A549 (cell line): ENCODE data around the gene MXI1. TPM values are rescaled to one million over a fixed set of nuclear protein-coding genes. Genes with fewer than 3 reads are reported as not detected.
A peak's percentile ranks its signal among the peaks of the same experiment; 100 is the strongest.

Experiments used
- ATAC-seq, 2 experiments: fragments of 200-7000 bp in 1 of 2; fragments of >200 bp in 1 of 2; cut with Nextera tagmentation in 1 of 2; cut with Tn5 transposase in 1 of 2; 3 replicates each; pipeline versions ENCODE4 v1.8.0 to v1.9.1; 2018 to 2020; ENCODE audit warnings: mild to moderate bottlenecking in 1 of 2, moderate library complexity in 1 of 2
- CTCF ChIA-PET: fragments of 300-600 bp; sonication (Branson Sonifier 250); formaldehyde crosslinking; extraction: SDS; loops from one replicate; lab custom pipeline; 2021; ENCODE audit warnings: antibody characterized with exemption, inconsistent platforms; lab: Yijun Ruan, JAX
- POLR2A ChIA-PET: fragments of 350-600 bp; formaldehyde crosslinking; extraction: SDS; loops from one replicate; lab custom pipeline; 2021; ENCODE audit warnings: antibody characterized with exemption, inconsistent platforms; lab: Yijun Ruan, JAX
- DNase-seq, 2 experiments: peaks; one replicate each; pipeline versions ENCODE4 v3.0.0 to v3.0.0-alpha.2; 2011 to 2016; ENCODE audit warnings: low read depth in 1 of 2, low spot score in 1 of 2
- FAIRE-seq: peaks from 2 replicates; lab custom pipeline; 2011; peaks lifted over from hg19 to GRCh38; lab: Jason Lieb, UNC
- H3K27ac ChIP-seq, 2 experiments: fragments of >200 bp; sonication (Bioruptor Twin); formaldehyde crosslinking; 3 replicates each; pipeline ENCODE4 v1.5.1; 2016 to 2017
- H3K4me1 ChIP-seq: fragments of >200 bp; sonication (Bioruptor Twin); formaldehyde crosslinking; 3 replicates; pipeline ENCODE4 v1.6.1; 2016
- H3K4me2 ChIP-seq: fragments of >200 bp; sonication (Bioruptor Twin); formaldehyde crosslinking; 3 replicates; pipeline ENCODE4 v1.6.1; 2016
- H3K4me3 ChIP-seq: fragments of >200 bp; sonication (Bioruptor Twin); formaldehyde crosslinking; 3 replicates; pipeline ENCODE4 v1.5.1; 2016
- H3K9me3 ChIP-seq: fragments of >200 bp; sonication (Bioruptor Twin); formaldehyde crosslinking; 3 replicates; pipeline ENCODE4 v1.6.1; 2016
- FOSB ChIP-seq: fragments of 250-450 bp; sonication (Bioruptor Pico); IDR thresholded peaks from 2 replicates; pipeline ENCODE4 v1.5.0; 2020; ENCODE audit warnings: mild to moderate bottlenecking, moderate library complexity
- GATA3 ChIP-seq: IDR thresholded peaks from 2 replicates; pipeline ENCODE4 v1.6.1; 2012; ENCODE audit warnings: borderline replicate concordance
- HDAC2 ChIP-seq: fragments of 200-600 bp; sonication (generic); IDR thresholded peaks from 2 replicates; pipeline ENCODE4 v1.6.1; 2016
- HES2 ChIP-seq: fragments of >200 bp; sonication (Bioruptor Twin); formaldehyde crosslinking; IDR thresholded peaks from 2 replicates; pipeline ENCODE4 v1.6.1; 2016
- HEYL ChIP-seq: fragments of 250-450 bp; sonication (Bioruptor Pico); IDR thresholded peaks from 2 replicates; pipeline ENCODE4 v1.8.0; 2021; ENCODE audit warnings: mild to moderate bottlenecking, moderate library complexity
- HOXA7 ChIP-seq: fragments of 250-450 bp; sonication (Bioruptor Pico); IDR thresholded peaks from 2 replicates; pipeline ENCODE4 v1.5.0; 2020; ENCODE audit warnings: mild to moderate bottlenecking, moderate library complexity
- MAFK ChIP-seq: fragments of 450-650 bp; IDR thresholded peaks from 2 replicates; pipeline ENCODE4 v1.6.1; 2014; ENCODE audit not compliant: partially characterized antibody
- MAZ ChIP-seq: fragments of 150-350 bp; IDR thresholded peaks from 2 replicates; pipeline ENCODE4 v1.6.1; 2014; ENCODE audit warnings: antibody characterized with exemption, low read depth, low read length, borderline replicate concordance
- POLR2A ChIP-seq: IDR thresholded peaks from 2 replicates; pipeline ENCODE4 v1.6.1; 2012; ENCODE audit warnings: mild to moderate bottlenecking, low read length
- TFCP2L1 ChIP-seq: fragments of 250-450 bp; sonication (Bioruptor Pico); IDR thresholded peaks from 2 replicates; pipeline ENCODE4 v1.5.0; 2021; ENCODE audit warnings: mild to moderate bottlenecking
- TP53 ChIP-seq: fragments of 250-450 bp; sonication (Bioruptor Pico); IDR thresholded peaks from 2 replicates; pipeline ENCODE4 v1.5.0; 2021; ENCODE audit warnings: mild to moderate bottlenecking, moderate library complexity
- USF2 ChIP-seq: fragments of 450-650 bp; IDR thresholded peaks from 2 replicates; pipeline ENCODE4 v1.6.1; 2014; ENCODE audit warnings: antibody characterized with exemption
- ZSCAN20 ChIP-seq: fragments of 250-450 bp; sonication (Bioruptor Pico); IDR thresholded peaks from 2 replicates; pipeline ENCODE4 v1.8.0; 2022; ENCODE audit warnings: mild to moderate bottlenecking, moderate library complexity
- WGBS: methylation state at CpG from one replicate; pipeline ENCODE4 v1.1.6; 2017; ENCODE audit errors: missing lambda C conversion rate; 5-methylcytosine and 5-hydroxymethylcytosine counted together
- polyA plus RNA-seq, 4 experiments: library from polyadenylated mRNA; depleted of rRNA in 3 of 4; stranded (reverse); fragments of >200 nt; fragmentation: RNase III in 1 of 4; extraction: RNeasy Plus Mini Kit Qiagen cat#74134 plus additional on column Dnase treatment in 1 of 4; gene quantifications; 2 replicates in 3 of 4; 3 replicates in 1 of 4; pipeline ENCODE4 v1.2.3, GENCODE V29; 2011 to 2017
- TF ChIP-seq, protein P1 (sequence below): fragments of 250-450 bp; sonication (Bioruptor Pico); IDR thresholded peaks from 2 replicates; pipeline ENCODE4 v1.5.0; 2020; ENCODE audit warnings: low read depth, mild to moderate bottlenecking, moderate library complexity
- TF ChIP-seq, protein P2 (sequence below): IDR thresholded peaks from 2 replicates; pipeline ENCODE4 v1.6.1; 2012
- TF ChIP-seq, protein P3 (sequence below): fragments of >200 bp; sonication (Bioruptor Twin); formaldehyde crosslinking; IDR thresholded peaks from 3 replicates; pipeline ENCODE4 v1.6.1; 2016

Gene MXI1
- polyA plus RNA-seq, 2 of the 4 experiments (the other 2 are of a cell fraction): 7.1 to 15.7 TPM

DNA sequence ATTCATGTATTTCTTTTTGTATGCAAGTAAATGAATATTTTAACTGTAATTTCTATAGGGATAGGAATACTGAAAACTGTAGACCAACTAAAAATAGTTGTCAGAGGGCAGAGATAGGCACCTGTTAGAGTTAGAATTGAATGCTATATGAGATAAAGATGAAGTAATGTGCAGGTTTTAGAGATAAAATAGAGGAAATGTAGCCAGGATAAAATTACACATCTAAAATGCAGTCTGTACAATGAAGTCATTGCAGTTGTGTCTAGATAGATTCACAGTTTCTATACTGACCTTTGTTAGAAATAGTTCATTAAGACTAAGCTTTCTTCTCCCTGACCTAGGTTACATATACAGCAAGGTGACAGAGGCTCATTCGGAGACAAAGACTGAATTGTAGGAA, 51.1 kb downstream of the MXI1 start:
- 82% methylated on average over 1 of the region's 1 CpG for WGBS
- no peak for ATAC-seq
- H3K4me2 ChIP-seq: no peak overlapping the region
- no peak overlapping the region for H3K27ac ChIP-seq
- no peak for DNase-seq
- FAIRE-seq: no peak
- no peaks in the 10 kb centered on the region for H3K4me1 ChIP-seq
- H3K9me3 ChIP-seq: no peaks in the 10 kb centered on the region
- no peak overlapping the region for H3K4me3 ChIP-seq
- ChIA-PET CTCF (interaction anchor here (1.0 to 1.2 kb wide), 4 partner anchors 11 to 53 kb away, joined by 3 to 5 read pairs (median 4); no protein-coding TSS in a partner anchor), POLR2A (no interaction called here)
- TF ChIP-seq POLR2A: no peak
- TF ChIP-seq, protein P1, sequence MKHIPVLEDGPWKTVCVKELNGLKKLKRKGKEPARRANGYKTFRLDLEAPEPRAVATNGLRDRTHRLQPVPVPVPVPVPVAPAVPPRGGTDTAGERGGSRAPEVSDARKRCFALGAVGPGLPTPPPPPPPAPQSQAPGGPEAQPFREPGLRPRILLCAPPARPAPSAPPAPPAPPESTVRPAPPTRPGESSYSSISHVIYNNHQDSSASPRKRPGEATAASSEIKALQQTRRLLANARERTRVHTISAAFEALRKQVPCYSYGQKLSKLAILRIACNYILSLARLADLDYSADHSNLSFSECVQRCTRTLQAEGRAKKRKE: no peak
- no peak for TF ChIP-seq HES2
- TF ChIP-seq HOXA7 (CRISPR knock-in tag): no peak
- TF ChIP-seq GATA3: no peak
- TF ChIP-seq, all 56 proteins: peak for 0

DNA sequence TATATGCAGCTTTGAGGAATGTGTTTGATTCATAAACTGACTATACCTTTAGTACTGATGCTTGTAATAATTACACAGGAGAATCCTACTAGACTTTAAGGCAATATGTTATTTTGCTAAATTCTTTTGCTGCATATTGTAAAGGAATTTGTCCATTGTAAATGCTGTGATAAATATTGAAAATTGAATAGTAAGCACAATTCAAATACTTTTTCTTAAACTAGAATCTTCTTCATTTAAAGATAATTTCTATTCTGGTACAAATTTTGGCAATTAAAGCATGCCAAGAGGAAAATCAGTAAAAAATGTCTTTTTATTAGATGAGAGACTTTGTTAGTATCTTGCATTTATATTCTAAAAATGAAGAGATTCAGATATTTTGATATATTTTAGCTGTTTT, 51.9 kb downstream of the MXI1 start:
- DNase-seq (no peak), ATAC-seq (no peak), FAIRE-seq (no peak)
- TF ChIP-seq MAFK (peak; percentile 35), HEYL (CRISPR knock-in tag) (no peak)
- H3K27ac ChIP-seq: no peak overlapping the region
- H3K4me2 ChIP-seq: no peak overlapping the region
- H3K4me3 ChIP-seq: no peak overlapping the region
- no peaks in the 10 kb centered on the region for H3K4me1 ChIP-seq
- ChIA-PET POLR2A (no interaction called here), CTCF (interaction anchor here (1.2 kb wide), 3 partner anchors 14 to 54 kb away, joined by 3 to 5 read pairs (median 4); no protein-coding TSS in a partner anchor)
- no peaks in the 10 kb centered on the region for H3K9me3 ChIP-seq

- no peak for TF ChIP-seq HDAC2
- no peak for TF ChIP-seq TP53 (CRISPR knock-in tag)
- no peak for TF ChIP-seq USF2
- TF ChIP-seq FOSB (CRISPR knock-in tag): no peak
- TF ChIP-seq, protein P2, sequence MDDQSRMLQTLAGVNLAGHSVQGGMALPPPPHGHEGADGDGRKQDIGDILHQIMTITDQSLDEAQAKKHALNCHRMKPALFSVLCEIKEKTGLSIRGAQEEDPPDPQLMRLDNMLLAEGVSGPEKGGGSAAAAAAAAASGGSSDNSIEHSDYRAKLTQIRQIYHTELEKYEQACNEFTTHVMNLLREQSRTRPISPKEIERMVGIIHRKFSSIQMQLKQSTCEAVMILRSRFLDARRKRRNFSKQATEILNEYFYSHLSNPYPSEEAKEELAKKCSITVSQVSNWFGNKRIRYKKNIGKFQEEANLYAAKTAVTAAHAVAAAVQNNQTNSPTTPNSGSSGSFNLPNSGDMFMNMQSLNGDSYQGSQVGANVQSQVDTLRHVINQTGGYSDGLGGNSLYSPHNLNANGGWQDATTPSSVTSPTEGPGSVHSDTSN: no peak
- no peak for TF ChIP-seq MAZ
- TF ChIP-seq ZSCAN20 (CRISPR knock-in tag): no peak
- no peak for TF ChIP-seq TFCP2L1 (CRISPR knock-in tag)
- TF ChIP-seq, protein P3, sequence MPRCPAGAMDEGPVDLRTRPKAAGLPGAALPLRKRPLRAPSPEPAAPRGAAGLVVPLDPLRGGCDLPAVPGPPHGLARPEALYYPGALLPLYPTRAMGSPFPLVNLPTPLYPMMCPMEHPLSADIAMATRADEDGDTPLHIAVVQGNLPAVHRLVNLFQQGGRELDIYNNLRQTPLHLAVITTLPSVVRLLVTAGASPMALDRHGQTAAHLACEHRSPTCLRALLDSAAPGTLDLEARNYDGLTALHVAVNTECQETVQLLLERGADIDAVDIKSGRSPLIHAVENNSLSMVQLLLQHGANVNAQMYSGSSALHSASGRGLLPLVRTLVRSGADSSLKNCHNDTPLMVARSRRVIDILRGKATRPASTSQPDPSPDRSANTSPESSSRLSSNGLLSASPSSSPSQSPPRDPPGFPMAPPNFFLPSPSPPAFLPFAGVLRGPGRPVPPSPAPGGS: no peak
- WGBS: 86% methylated on average over 1 of the region's 1 CpG
- no peaks in the 10 kb centered on the region for H3K9me3 ChIP-seq
- ChIA-PET POLR2A (no interaction called here), CTCF (interaction anchor here (0.7 to 1.2 kb wide), 3 partner anchors 18 to 124 kb away, joined by 3 to 4 read pairs (median 3); no protein-coding TSS in a partner anchor)
- H3K4me3 ChIP-seq: no peak overlapping the region
- H3K4me2 ChIP-seq: no peak overlapping the region
- no peak for DNase-seq
- H3K27ac ChIP-seq: no peak overlapping the region
- no peak for ATAC-seq
- H3K4me1 ChIP-seq: no peaks in the 10 kb centered on the region
- FAIRE-seq: no peak
Measured at GRCh38 chr10:110260746-110261477, 53.5 kb downstream of the MXI1 start.
